Ascending aorta (tissue), 2 donors: ENCODE results near the gene SERINC5. TPM values are rescaled to one million over a fixed set of nuclear protein-coding genes. Genes with fewer than 3 reads are reported as not detected.

ENCODE experiments used
- DNase-seq, 2 donors: peaks; one replicate each; pipeline ENCODE4 v3.0.0-alpha.2; 2019; ENCODE audit warnings: low spot score in 2 of 2
- H3K27ac ChIP-seq, 2 donors: fragments of 200-600 bp; sonication (generic); one replicate each; pipeline ENCODE4 v1.5.1; 2016 to 2017; ENCODE audit warnings: mild to moderate bottlenecking in 1 of 2
- H3K27me3 ChIP-seq: fragments of 200-600 bp; sonication (generic); one replicate; pipeline ENCODE4 v1.5.1; 2017
- H3K36me3 ChIP-seq, 2 donors: fragments of 200-600 bp; sonication (generic); one replicate each; pipeline ENCODE4 v1.5.1; 2016
- H3K4me1 ChIP-seq, 2 donors: fragments of 200-600 bp; sonication (generic); one replicate each; pipeline ENCODE4 v1.5.1; 2016 to 2017; ENCODE audit warnings: mild to moderate bottlenecking in 1 of 2
- H3K4me3 ChIP-seq, 2 donors: fragments of 200-600 bp; sonication (generic); one replicate each; pipeline ENCODE4 v1.5.1; 2016 to 2017; ENCODE audit warnings: mild to moderate bottlenecking in 1 of 2
- H3K9me3 ChIP-seq, 2 donors: fragments of 200-600 bp; sonication (generic); one replicate each; pipeline ENCODE4 v1.5.1; 2016
- intact Hi-C: fragments of 100-400 bp; cut with DNase I; formaldehyde crosslinking; loops from one replicate; pipeline ENCODE4 v1.15.1; 2023
- total RNA-seq: library from RNA; depleted of rRNA; stranded (reverse); fragments of >200 nt; gene quantifications from one replicate; pipeline ENCODE4 v1.1.0, GENCODE V29; 2016
- TF ChIP-seq, protein P1 (sequence below), 3 experiments: fragments of 200-600 bp in 2 of 3; fragments of 450-650 bp in 1 of 3; sonication (generic) in 2 of 3; IDR thresholded peaks; one replicate each; pipeline ENCODE4 v1.5.1; 2016 to 2019; ENCODE audit warnings: antibody characterized with exemption in 3 of 3, mild to moderate bottlenecking in 1 of 3, moderate library complexity in 1 of 3

Gene SERINC5
- total RNA-seq, 1 donor from 2014 or later: 3.4 TPM

- Histone ChIP-seq H3K9me3 (no peaks in the 10 kb centered on the region), H3K36me3 (no peaks in the 10 kb centered on the region), H3K4me3 (no peak overlapping the region), H3K4me1 (no peaks in the 10 kb centered on the region), H3K27me3 (no peaks in the 10 kb centered on the region), H3K27ac (no peak overlapping the region)
- intact Hi-C loops: no loop called here
- DNase-seq: no peak
- TF ChIP-seq, protein P1, sequence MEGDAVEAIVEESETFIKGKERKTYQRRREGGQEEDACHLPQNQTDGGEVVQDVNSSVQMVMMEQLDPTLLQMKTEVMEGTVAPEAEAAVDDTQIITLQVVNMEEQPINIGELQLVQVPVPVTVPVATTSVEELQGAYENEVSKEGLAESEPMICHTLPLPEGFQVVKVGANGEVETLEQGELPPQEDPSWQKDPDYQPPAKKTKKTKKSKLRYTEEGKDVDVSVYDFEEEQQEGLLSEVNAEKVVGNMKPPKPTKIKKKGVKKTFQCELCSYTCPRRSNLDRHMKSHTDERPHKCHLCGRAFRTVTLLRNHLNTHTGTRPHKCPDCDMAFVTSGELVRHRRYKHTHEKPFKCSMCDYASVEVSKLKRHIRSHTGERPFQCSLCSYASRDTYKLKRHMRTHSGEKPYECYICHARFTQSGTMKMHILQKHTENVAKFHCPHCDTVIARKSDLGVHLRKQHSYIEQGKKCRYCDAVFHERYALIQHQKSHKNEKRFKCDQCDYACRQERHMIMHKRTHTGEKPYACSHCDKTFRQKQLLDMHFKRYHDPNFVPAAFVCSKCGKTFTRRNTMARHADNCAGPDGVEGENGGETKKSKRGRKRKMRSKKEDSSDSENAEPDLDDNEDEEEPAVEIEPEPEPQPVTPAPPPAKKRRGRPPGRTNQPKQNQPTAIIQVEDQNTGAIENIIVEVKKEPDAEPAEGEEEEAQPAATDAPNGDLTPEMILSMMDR (IDR thresholded peaks at IDR 0.05): no peak
These were observed 184.3 kb downstream of the SERINC5 start for GRCh38 chr5:80071510-80072021.

DNA sequence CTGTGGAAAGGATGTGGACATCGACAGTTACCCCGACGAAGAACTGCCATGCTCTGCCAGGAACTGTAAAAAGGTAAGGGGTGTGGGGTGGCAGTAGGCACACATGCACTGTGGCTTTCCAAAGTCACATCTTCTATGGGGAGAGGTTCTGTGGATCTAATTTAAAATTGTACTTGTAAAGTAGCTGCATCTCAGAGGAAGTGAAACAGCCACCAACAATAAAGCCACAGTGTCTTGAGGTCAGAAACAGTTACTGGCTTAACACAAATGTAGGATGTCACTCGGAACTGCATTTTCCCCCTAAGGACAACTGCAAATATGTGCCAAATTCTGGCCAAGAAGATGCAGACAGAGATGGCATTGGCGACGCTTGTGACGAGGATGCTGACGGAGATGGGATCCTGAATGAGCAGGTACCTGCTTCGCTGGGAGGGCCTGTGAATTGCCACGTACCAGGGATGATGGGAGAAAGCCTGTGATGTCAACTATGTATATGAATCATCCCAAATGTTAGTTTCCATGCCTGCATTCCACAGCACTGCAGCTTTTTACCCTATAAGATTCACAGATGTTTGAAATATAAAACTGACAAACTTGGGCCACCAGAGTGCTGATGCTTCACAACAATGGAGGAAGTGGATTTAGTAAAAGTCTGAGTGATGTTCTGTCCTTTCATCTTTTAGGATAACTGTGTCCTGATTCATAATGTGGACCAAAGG, 185.4 kb downstream of the SERINC5 start:
- intact Hi-C loops: no loop called here
- DNase-seq: no peak
- Histone ChIP-seq H3K27me3 (no peaks in the 10 kb centered on the region), H3K4me1 (no peaks in the 10 kb centered on the region), H3K4me3 (no peak overlapping the region), H3K9me3 (no peaks in the 10 kb centered on the region), H3K36me3 (no peaks in the 10 kb centered on the region), H3K27ac (no peak overlapping the region)
- TF ChIP-seq, protein P1 (IDR thresholded peaks at IDR 0.05): no peak

DNA sequence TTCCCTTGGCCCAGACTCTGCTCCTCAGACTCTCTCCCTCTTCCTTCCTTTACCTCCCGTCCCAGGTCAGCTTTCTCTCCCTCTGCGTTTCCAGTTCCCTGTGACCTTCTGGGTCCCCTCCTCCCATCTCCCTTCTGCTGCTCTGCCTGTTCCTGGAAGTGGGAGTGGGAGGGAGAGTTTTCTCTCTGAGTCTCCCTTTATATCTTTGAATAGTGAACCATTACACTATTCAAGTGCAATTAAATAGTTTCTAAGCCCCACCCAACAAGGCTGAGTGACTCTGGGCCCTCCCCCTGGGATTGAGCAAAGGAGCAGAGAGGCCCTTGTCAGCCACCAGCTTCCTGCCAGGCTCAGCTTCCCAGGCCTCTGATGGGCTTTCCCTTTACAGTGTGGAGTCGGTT, 185.9 kb downstream of the SERINC5 start:
- Histone ChIP-seq H3K36me3 (no peaks in the 10 kb centered on the region), H3K4me3 (no peak overlapping the region), H3K27me3 (no peaks in the 10 kb centered on the region), H3K27ac (no peak overlapping the region), H3K9me3 (no peaks in the 10 kb centered on the region), H3K4me1 (no peaks in the 10 kb centered on the region)
- DNase-seq: no peak
- TF ChIP-seq, protein P1 (IDR thresholded peaks at IDR 0.05): no peak
- intact Hi-C loops: no loop called here

- no peaks in the 10 kb centered on the region for H3K27me3 ChIP-seq
- no peak for DNase-seq
- no peak overlapping the region for H3K4me3 ChIP-seq
- intact Hi-C loops: no loop called here
- no peaks in the 10 kb centered on the region for H3K9me3 ChIP-seq
- TF ChIP-seq, protein P1 (IDR thresholded peaks at IDR 0.05): no peak
- no peaks in the 10 kb centered on the region for H3K36me3 ChIP-seq
- no peaks in the 10 kb centered on the region for H3K4me1 ChIP-seq
- no peak overlapping the region for H3K27ac ChIP-seq
These were observed 186.5 kb downstream of the SERINC5 start for GRCh38 chr5:80069251-80069800.

GRCh38 chr5:80068775-80069174, 187.1 kb downstream of the SERINC5 start:
- TF ChIP-seq, protein P1 (IDR thresholded peaks at IDR 0.05): no peak
- Histone ChIP-seq H3K9me3 (no peaks in the 10 kb centered on the region), H3K27ac (no peak overlapping the region), H3K4me1 (peaks cover 0 to 2% of the 10 kb centered on the region in 2 donors), H3K36me3 (no peaks in the 10 kb centered on the region), H3K4me3 (no peak overlapping the region), H3K27me3 (no peaks in the 10 kb centered on the region)
- intact Hi-C loops: no loop called here
- no peak for DNase-seq
